Activated B cell treated with CpG ODN at 0.5 μM for 24 hours (primary cell): Measurements from ENCODE around the gene POU2AF3. TPM values are rescaled to one million over a fixed set of nuclear protein-coding genes. Genes with fewer than 3 reads are reported as not detected.
"Not testable (repeated sequence)": the region's sequence is repeated elsewhere in the genome, so short reads cannot be mapped to it uniquely, and the experiment has no call there.

Experiments
- ATAC-seq: fragments of 200-7000 bp; cut with Tn5 transposase; one replicate; pipeline ENCODE4 v1.10.0; 2021; ENCODE audit warnings: low read depth, mild to moderate bottlenecking, moderate library complexity
- CTCF ChIA-PET: fragments of 350-600 bp; sonication (Branson Sonifier 250); formaldehyde crosslinking; loops from one replicate; lab custom pipeline; 2021; ENCODE audit warnings: antibody characterized with exemption; lab: Charles Lee
- POLR2A ChIA-PET: fragments of 350-600 bp; sonication (Branson Sonifier 250); formaldehyde crosslinking; loops from one replicate; lab custom pipeline; 2021; ENCODE audit warnings: antibody characterized with exemption; lab: Charles Lee
- DNase-seq: peaks from one replicate; pipeline ENCODE4 v3.0.0; 2022
- H3K27ac Mint-ChIP-seq: one replicate; pipeline ENCODE4 v1.8.0; 2020; ENCODE audit warnings: mixed read lengths
- H3K27me3 Mint-ChIP-seq: one replicate; pipeline ENCODE4 v1.8.0; 2021; ENCODE audit warnings: mixed read lengths
- H3K36me3 Mint-ChIP-seq: one replicate; pipeline ENCODE4 v1.8.0; 2021; ENCODE audit warnings: low read depth, mixed read lengths
- H3K4me1 Mint-ChIP-seq: one replicate; pipeline ENCODE4 v1.8.0; 2021; ENCODE audit warnings: mixed read lengths
- H3K4me3 Mint-ChIP-seq: one replicate; pipeline ENCODE4 v1.8.0; 2020; ENCODE audit warnings: mild to moderate bottlenecking, mixed read lengths
- H3K9me3 Mint-ChIP-seq: one replicate; pipeline ENCODE4 v1.8.0; 2020; ENCODE audit warnings: mixed read lengths
- intact Hi-C: fragments of 100-400 bp; cut with micrococcal nuclease; formaldehyde crosslinking; loops from one replicate; pipeline ENCODE4 v1.15.1; 2024
- total RNA-seq: library from RNA; stranded (reverse); gene quantifications from 2 replicates; pipeline ENCODE4 v1.2.3, GENCODE V29; 2022
- TF ChIP-seq, protein P1 (sequence below): fragments of 200-600 bp; IDR thresholded peaks from one replicate; pipeline ENCODE4 v1.8.0; 2022; ENCODE audit warnings: antibody characterized with exemption, mild to moderate bottlenecking

POU2AF3 gene
- total RNA-seq, 1 donor from 2014 or later = 0.82 TPM

DNA sequence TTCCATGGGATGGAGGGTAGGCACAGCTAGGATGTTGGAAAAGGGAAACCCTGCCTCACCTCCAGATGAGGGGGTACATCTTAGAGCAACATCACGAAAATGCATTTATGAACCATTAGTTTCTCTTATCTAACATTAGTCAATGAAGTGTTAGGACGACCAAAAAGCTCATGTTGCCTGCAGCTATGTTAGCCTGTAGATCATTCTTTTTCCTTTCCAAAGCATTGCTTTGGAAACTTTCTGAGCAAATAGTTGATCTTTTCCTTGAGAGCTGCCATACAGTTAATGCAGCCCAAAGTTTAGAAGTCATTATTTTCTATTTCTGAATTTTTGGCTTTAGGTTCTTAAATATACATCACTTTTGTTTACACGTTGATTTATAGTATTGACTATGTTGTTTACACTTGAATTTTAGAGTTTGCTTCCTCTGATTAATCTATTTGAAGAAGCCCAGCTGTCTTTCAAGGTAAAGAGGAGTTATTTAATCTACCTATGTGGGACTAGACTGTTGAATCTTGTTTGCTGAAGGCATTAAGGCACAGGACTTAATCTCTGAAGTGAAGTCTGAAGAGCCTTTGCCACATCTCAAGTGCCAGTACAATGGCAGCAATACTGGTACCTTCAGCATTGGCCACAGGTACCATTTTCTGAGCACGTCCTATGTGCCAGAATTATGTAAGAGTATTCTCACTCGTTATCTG is 11.0 kb downstream of the POU2AF3 start:
- Mint-ChIP-seq H3K27ac (no peak overlapping the region), H3K27me3 (peaks cover 3% of the 10 kb centered on the region), H3K9me3 (peaks cover 8% of the 10 kb centered on the region), H3K4me1 (no peaks in the 10 kb centered on the region), H3K4me3 (no peak overlapping the region), H3K36me3 (peaks cover 30% of the 10 kb centered on the region)
- intact Hi-C loops = no loop called here
- TF ChIP-seq, protein P1, sequence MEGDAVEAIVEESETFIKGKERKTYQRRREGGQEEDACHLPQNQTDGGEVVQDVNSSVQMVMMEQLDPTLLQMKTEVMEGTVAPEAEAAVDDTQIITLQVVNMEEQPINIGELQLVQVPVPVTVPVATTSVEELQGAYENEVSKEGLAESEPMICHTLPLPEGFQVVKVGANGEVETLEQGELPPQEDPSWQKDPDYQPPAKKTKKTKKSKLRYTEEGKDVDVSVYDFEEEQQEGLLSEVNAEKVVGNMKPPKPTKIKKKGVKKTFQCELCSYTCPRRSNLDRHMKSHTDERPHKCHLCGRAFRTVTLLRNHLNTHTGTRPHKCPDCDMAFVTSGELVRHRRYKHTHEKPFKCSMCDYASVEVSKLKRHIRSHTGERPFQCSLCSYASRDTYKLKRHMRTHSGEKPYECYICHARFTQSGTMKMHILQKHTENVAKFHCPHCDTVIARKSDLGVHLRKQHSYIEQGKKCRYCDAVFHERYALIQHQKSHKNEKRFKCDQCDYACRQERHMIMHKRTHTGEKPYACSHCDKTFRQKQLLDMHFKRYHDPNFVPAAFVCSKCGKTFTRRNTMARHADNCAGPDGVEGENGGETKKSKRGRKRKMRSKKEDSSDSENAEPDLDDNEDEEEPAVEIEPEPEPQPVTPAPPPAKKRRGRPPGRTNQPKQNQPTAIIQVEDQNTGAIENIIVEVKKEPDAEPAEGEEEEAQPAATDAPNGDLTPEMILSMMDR = no peak
- ChIA-PET POLR2A (interaction anchor here (0.7 kb wide), 1 partner anchor 107 kb away, joined by 3 read pairs; no protein-coding TSS in a partner anchor), CTCF (no interaction called here)
- no peak for ATAC-seq
- DNase-seq = no peak

DNA sequence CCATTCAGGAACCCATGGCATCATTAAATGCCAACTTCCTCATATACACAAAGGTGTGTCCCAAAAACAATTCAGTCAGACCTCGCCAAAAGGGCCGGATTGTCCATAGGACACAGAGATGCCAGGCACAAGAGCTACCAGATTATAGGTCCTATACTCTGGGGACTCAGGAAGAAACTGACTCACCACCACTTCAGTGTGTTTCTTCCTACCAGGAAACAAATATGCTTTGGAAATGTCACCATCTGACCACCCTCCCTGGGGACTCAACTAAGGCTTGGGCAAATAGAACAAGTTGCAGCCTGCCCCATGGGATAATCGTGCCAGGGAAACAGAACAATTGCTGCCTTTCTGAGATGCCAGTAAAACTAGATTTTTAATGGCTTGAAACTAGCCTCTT is 11.7 kb downstream of the POU2AF3 start:
- TF ChIP-seq, protein P1 = no peak
- Mint-ChIP-seq H3K27ac (no peak overlapping the region), H3K36me3 (peaks cover 34% of the 10 kb centered on the region), H3K4me1 (no peaks in the 10 kb centered on the region), H3K4me3 (no peak overlapping the region), H3K9me3 (peaks cover 8% of the 10 kb centered on the region), H3K27me3 (peaks cover 3% of the 10 kb centered on the region)
- ChIA-PET CTCF (no interaction called here), POLR2A (no interaction called here)
- intact Hi-C loops = no loop called here
- DNase-seq (no peak), ATAC-seq (no peak)

DNA sequence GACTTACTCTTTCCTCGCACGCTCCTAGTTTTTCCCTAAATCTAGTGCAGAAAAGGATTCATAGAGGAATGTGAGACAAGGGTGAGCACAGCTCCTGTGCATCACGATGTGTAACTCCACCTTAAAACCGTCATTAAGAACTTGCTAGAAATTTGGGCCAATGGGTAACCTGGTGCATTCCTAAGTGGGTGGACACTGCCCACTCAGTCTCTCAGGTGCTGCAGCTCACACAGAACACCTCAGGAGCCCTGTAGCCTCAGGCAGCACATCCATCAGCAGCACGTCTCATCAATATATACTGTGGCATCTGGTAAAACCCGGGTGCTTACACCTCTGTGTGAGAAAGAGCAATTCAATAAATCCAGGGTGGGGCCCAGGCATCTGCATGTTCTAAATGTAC is 12.4 kb downstream of the POU2AF3 start:
- Mint-ChIP-seq H3K4me3 (no peak overlapping the region), H3K4me1 (no peaks in the 10 kb centered on the region), H3K9me3 (peaks cover 8% of the 10 kb centered on the region), H3K36me3 (peaks cover 34% of the 10 kb centered on the region), H3K27me3 (peaks cover 3% of the 10 kb centered on the region), H3K27ac (no peak overlapping the region)
- POLR2A ChIA-PET = no interaction called here
- TF ChIP-seq, protein P1 = no peak
- CTCF ChIA-PET = no interaction called here
- intact Hi-C loops = no loop called here
- DNase-seq (no peak), ATAC-seq (no peak)

DNA sequence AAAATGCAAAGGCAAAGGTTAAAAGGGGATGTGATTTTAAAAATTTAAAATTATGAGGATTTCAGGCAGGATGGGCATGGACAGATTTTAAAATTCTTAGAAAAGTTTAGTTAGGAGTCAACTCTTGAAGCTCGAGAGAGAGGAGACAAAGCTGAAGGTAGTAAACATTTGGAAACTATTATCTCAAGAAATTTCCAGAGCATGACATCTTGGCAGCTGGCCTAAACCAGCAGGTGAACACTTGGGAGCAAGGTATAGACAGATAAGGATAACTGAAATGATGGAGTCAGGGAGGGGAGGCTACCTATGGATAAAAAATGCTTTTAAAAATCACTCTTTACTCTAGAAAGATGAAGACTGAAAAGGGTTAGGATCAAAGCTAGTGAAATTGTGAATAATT is 13.7 kb downstream of the POU2AF3 start:
- ChIA-PET CTCF (interaction anchor here (2.2 kb wide), 1 partner anchor 117 kb away, joined by 6 read pairs; no protein-coding TSS in a partner anchor), POLR2A (no interaction called here)
- Mint-ChIP-seq H3K9me3 (peaks cover 8% of the 10 kb centered on the region), H3K27me3 (peaks cover 3% of the 10 kb centered on the region), H3K4me1 (no peaks in the 10 kb centered on the region), H3K36me3 (peaks cover 32% of the 10 kb centered on the region), H3K27ac (no peak overlapping the region), H3K4me3 (no peak overlapping the region)
- TF ChIP-seq, protein P1 = no peak
- intact Hi-C loops = no loop called here
- no peak for DNase-seq
- no peak for ATAC-seq

DNA sequence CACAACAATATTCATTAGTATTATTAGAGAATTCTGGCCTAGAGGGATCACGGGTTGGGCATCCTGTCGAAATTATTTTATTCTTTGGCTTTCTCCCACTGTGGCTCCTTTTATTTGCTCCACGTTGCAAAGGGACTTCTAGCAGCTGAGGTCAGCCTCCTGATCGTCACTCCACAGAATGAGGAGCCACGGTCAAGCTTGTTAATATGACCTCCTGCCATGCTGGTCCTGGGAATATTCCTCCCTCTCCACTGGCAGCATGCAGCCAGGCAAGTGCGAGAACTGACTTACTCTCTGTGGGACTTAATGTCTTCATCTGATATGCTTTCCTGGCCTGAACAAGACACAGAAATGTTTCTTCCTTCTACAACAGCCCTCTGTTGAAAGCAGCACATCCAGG is 20.9 kb downstream of the POU2AF3 start:
- Mint-ChIP-seq H3K27ac (no peak overlapping the region), H3K36me3 (peaks cover 12% of the 10 kb centered on the region), H3K4me3 (no peak overlapping the region), H3K27me3 (no peaks in the 10 kb centered on the region), H3K9me3 (no peaks in the 10 kb centered on the region), H3K4me1 (no peaks in the 10 kb centered on the region)
- ChIA-PET CTCF (no interaction called here), POLR2A (no interaction called here)
- TF ChIP-seq, protein P1 = no peak
- intact Hi-C loops = no loop called here
- no peak for DNase-seq
- no peak for ATAC-seq

DNA sequence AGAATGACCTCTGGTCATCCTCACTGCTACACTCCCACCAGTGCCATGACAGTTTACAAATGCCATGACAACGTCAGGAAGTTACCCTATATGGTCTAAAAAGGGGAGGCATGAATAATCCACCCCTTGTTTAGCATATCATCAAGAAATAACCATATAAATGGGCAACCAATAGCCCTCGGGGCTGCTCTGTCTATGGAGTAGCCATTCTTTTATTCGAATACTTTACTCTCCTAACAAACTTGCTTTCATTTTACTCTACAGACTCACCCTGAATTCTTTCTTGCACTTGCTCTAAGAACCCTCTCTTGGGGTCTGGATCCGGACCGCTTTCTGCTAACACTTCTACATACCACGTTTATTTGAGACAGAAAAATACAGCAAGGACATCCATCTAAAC is 21.9 kb downstream of the POU2AF3 start:
- DNase-seq = not testable (repeated sequence)

More for the DNA sequence above, 21.9 kb downstream of the POU2AF3 start:
- H3K36me3 Mint-ChIP-seq = peaks cover 11% of the 10 kb centered on the region
- H3K4me3 Mint-ChIP-seq, CTCF ChIA-PET, intact Hi-C loops, H3K27me3 Mint-ChIP-seq, ATAC-seq, POLR2A ChIA-PET, H3K4me1 Mint-ChIP-seq, H3K9me3 Mint-ChIP-seq, H3K27ac Mint-ChIP-seq: not testable (repeated sequence)
